Measurements from ENCODE around the gene SLC2A3.

DNA sequence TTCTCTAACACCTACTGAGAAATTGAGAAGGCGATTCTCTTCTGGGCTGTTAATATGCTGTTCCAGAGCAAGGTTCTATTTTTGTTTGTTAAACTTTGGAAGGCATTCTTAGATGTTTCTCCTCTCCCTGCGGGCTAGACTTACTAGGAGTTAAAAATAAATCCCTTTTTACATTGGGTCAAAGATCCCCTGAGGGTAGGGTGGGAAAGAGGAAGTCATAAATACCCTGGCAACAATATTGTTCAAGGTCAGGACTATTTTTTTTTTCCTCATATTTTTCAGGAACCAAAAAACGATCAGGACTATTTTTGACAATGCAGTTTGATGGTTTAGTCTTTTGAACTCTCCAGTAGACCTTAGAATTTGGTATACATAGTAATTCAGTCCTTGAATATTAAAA lies 51.3 kb downstream of the SLC2A3 start:
- TF ChIP-seq POLR2A (IDR thresholded peaks at IDR 0.05): no peak
- TF ChIP-seq, protein P1, sequence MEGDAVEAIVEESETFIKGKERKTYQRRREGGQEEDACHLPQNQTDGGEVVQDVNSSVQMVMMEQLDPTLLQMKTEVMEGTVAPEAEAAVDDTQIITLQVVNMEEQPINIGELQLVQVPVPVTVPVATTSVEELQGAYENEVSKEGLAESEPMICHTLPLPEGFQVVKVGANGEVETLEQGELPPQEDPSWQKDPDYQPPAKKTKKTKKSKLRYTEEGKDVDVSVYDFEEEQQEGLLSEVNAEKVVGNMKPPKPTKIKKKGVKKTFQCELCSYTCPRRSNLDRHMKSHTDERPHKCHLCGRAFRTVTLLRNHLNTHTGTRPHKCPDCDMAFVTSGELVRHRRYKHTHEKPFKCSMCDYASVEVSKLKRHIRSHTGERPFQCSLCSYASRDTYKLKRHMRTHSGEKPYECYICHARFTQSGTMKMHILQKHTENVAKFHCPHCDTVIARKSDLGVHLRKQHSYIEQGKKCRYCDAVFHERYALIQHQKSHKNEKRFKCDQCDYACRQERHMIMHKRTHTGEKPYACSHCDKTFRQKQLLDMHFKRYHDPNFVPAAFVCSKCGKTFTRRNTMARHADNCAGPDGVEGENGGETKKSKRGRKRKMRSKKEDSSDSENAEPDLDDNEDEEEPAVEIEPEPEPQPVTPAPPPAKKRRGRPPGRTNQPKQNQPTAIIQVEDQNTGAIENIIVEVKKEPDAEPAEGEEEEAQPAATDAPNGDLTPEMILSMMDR (IDR thresholded peaks at IDR 0.05): no peak
